ENCODE results near the gene PASK.

GRCh38 chr2:241128266-241128665 lies 21.0 kb downstream of the PASK start:
- TF ChIP-seq, protein P1, sequence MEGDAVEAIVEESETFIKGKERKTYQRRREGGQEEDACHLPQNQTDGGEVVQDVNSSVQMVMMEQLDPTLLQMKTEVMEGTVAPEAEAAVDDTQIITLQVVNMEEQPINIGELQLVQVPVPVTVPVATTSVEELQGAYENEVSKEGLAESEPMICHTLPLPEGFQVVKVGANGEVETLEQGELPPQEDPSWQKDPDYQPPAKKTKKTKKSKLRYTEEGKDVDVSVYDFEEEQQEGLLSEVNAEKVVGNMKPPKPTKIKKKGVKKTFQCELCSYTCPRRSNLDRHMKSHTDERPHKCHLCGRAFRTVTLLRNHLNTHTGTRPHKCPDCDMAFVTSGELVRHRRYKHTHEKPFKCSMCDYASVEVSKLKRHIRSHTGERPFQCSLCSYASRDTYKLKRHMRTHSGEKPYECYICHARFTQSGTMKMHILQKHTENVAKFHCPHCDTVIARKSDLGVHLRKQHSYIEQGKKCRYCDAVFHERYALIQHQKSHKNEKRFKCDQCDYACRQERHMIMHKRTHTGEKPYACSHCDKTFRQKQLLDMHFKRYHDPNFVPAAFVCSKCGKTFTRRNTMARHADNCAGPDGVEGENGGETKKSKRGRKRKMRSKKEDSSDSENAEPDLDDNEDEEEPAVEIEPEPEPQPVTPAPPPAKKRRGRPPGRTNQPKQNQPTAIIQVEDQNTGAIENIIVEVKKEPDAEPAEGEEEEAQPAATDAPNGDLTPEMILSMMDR (conservative IDR thresholded peaks at IDR 0.05 in 1 of 2, IDR thresholded peaks at IDR 0.05 in 1 of 2; ENCODE audit: low read depth in 1 of 2, low read length in 2 of 2) = no peak
- no peak for TF ChIP-seq EZH2 (IDR thresholded peaks at IDR 0.05; ENCODE audit: low read length, missing control alignments)
